ENCODE data around the gene TRHDE. TPM values are rescaled to one million over a fixed set of nuclear protein-coding genes. Genes with fewer than 3 reads are reported as not detected.

TRHDE gene
- total RNA-seq, 1 experiment from 2014 or later = 9.5 TPM

GRCh38 chr12:72313806-72314205 lies 41.6 kb downstream of the TRHDE start:
- no peak for DNase-seq (ENCODE audit: low read depth)

- DNase-seq (ENCODE audit: low read depth) = no peak
Observed at GRCh38 chr12:72315858-72316257, 43.7 kb downstream of the TRHDE start.

- no peak for DNase-seq (ENCODE audit: low read depth)
Observed at GRCh38 chr12:72318341-72318740, 46.2 kb downstream of the TRHDE start.

DNA sequence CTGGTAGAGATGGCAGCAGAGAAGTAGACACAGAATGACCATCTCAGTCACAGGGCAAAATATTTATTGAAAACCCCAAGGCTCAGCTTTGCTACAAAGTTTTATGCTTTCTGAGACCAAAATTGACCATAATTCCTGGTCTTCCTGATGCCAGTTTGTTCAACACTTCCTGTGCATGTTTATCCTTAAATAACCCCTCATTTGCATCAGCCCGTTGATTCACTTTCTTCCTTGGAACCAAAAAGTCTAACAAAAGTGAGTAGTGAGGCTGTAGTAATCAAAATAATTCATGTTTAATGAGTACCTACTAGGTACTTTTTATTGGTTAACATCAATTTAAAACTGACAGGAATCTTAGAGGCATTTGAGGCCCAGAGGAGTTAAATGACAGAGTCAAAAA lies 51.7 kb downstream of the TRHDE start:
- peak; percentile 52 for DNase-seq (ENCODE audit: low read depth)

DNA sequence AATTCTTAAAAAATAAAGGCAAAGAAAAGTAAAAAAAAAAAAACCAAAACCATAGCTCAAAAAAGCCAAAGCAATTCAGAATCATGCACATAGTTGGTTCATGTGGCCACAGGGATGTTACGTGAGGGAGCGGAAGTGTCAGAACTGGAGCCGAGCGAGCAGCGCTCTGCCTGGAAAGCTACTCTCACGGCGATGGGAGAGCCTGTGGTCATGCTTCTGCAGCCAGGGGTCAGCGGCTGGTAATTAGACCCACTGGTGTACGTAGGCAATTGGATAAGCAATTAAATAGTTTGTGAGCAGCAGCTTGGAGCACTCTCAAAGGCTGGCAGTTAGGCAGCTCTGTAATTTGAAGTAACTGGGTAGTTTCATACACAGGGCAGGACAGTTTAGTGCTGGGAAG lies 58.1 kb downstream of the TRHDE start:
- peak; percentile 79 for DNase-seq (ENCODE audit: low read depth)

DNA sequence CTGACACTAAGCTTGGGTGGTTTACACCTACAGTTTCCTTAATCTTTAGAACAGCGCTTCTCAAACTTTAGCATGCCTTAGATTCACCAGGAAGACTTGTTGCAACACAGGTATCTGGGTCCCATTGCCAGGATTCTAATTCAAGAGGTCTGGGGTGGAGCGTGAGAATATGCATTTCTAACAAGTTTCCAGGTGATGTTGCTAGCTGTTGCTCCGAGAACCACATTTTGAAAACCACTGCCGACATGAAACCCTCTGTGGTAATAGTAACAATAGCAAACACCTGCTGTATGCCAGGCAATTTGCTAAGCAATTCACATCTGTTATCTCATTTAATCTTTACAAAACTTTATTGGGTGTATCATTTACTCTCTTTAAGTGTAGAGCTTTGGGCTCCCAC lies 58.6 kb downstream of the TRHDE start:
- no peak for DNase-seq (ENCODE audit: low read depth)

DNA sequence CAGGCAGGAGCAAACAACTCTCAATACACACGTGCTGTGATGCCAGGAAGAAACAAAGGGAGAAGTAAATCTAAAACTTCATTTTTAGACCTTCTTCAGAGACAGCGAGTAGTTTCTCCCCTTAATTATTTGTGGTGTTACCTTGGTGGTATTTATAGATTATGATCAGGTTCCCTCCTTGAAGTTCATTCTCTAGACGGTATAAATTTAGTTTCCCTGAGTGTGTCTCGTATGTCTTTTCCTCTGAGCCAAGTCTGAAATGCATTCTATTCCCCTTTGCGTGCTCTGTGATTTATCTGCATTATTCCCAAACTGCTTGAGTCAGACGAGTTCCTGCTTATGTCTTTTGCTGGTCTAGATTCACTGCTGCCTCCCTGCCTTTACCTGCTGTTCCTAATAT lies 65.2 kb downstream of the TRHDE start:
- DNase-seq (ENCODE audit: low read depth) = peak; percentile 19

GRCh38 chr12:72337946-72338345 lies 65.8 kb downstream of the TRHDE start:
- no peak for DNase-seq (ENCODE audit: low read depth)

GRCh38 chr12:72338437-72338836 lies 66.3 kb downstream of the TRHDE start:
- DNase-seq (ENCODE audit: low read depth) = no peak

DNA sequence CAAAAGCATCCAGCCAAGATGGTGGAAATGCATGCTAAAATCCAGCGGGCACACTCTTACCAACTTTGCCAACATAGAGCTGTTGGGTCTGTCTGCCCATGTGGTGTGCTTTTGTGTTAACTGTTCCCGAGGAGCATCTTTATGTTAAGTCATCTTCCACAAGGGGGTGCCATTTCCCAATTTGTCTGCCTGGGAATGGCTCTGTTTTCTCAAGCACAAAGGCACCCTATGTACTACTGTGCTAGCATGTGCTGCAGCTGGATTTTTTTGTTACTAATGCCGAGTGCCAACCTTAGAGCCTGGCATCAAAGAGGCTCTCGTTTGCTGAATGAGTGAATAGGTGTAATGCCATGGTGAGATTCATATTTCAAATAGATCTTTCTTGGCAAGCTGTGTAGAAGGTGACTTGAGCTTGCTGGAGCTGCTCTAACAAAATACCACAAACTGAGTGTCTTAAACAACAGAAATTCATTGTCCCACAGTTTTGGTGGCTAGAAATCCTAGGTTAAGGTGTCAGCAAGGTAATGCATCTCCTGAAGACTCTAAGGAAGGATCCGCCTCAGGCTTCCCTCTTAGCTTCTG lies 74.3 kb downstream of the TRHDE start:
- peak; percentile 79 for DNase-seq (ENCODE audit: low read depth)

DNA sequence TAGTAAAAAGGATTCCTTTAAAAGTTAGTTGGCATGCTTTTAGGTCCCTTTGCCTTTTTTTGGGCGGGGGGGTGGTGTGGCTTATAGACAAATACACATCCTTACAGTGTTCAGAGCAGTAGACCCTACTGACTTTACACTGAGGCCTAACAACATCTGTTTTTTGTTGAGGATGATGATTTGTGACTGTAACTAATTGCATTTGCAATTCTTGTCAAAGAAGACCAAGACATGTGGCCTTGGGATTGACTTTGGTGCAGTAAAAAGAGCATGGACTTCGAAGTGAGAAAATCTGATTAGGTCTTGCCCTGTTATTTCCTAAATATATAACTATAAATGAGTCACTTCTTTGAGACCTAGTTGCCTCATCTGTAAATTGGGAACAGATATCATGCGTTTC lies 77.3 kb downstream of the TRHDE start:
- no peak for DNase-seq (ENCODE audit: low read depth)

DNA sequence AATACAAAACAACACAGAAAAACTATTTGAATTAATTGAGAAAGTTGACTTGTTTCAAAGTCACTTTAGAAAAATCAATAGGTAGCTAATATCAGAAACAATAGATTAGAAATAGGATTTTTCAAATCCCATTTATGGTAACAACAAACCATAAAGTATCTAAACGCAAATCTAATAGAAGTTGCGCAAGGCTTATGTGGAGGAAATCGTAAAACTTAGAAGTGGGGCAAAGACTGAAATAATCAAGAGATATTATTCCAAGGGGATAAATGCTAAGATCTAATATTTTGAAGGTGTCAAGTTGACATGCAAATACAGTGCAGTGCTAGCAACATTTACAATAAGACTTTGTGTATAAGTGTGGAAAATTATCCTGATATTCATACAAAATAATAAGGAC lies 87.2 kb downstream of the TRHDE start:
- no peak for DNase-seq (ENCODE audit: low read depth)

- peak; percentile 16 for DNase-seq (ENCODE audit: low read depth)
Observed at GRCh38 chr12:72365151-72365550, 93.0 kb downstream of the TRHDE start.

- DNase-seq (ENCODE audit: low read depth) = peak; percentile 7
Observed at GRCh38 chr12:72366255-72366654, 94.1 kb downstream of the TRHDE start.

DNA sequence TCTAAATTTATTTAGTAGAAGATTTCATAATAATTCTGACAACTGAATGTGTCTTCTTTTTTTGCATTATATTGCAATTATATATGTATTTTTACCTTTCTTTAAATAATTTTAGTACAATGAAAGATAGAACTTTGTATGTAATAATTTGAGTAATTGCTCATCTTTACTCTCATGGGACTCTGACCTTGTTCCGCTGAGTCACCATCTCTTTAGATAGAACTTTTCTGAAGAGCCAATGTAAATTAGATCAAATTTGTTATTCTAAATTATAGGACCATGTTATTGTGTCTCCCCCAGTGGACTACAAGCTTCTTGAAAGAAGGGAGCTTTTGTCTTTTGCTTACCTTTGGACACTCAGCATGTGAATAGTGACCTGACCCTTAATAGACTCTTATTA lies 96.1 kb downstream of the TRHDE start:
- DNase-seq (ENCODE audit: low read depth) = no peak

- DNase-seq (ENCODE audit: low read depth) = no peak
Observed at GRCh38 chr12:72368719-72369422, 96.7 kb downstream of the TRHDE start.

DNA sequence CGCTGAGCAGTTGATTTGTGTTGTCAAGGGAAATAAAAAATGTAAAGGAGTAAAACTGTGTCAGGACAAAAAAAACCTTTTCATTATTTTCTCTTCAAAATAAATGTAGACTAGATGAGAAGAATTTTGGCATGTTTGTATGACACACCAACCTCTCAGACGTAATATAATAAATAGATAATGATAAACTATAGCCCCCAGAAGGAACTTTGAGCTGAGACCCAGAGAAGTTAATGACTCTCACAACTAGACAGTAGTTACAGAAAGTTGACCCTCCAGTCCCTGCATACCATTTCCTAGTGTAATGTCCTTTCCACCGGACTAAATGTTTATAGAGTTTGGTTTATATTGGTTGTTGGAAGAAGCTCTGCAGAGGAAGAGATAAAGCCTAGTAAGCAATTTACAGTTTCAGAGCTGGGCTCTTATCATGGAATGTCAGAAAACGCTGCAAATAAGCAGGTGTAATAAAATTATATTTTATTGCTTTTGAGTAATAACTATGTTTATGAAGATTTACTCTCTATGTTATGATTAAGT lies 97.3 kb downstream of the TRHDE start:
- no peak for DNase-seq (ENCODE audit: low read depth)

- DNase-seq (ENCODE audit: low read depth) = no peak
Observed at GRCh38 chr12:72380441-72380840, 108.3 kb downstream of the TRHDE start.

GRCh38 chr12:72388322-72388721 lies 116.2 kb downstream of the TRHDE start:
- DNase-seq (ENCODE audit: low read depth) = no peak

GRCh38 chr12:72390146-72390545 lies 118.0 kb downstream of the TRHDE start:
- no peak for DNase-seq (ENCODE audit: low read depth)

- no peak for DNase-seq (ENCODE audit: low read depth)
Observed at GRCh38 chr12:72406111-72406510, 133.9 kb downstream of the TRHDE start.

GRCh38 chr12:72432037-72432604 lies 160.0 kb downstream of the TRHDE start:
- DNase-seq (ENCODE audit: low read depth) = no peak

GRCh38 chr12:72433298-72433697 lies 161.1 kb downstream of the TRHDE start:
- no peak for DNase-seq (ENCODE audit: low read depth)
